A204.1 (cell line): ENCODE measurements around the gene GRK6.
"Not testable (repeated sequence)": the region's sequence is repeated elsewhere in the genome, so short reads cannot be mapped to it uniquely, and the experiment has no call there.

Experiments used
- FAIRE-seq: peaks from 2 replicates; lab custom pipeline; 2012; peaks lifted over from hg19 to GRCh38; lab: Jason Lieb, UNC

The GRK6 gene

DNA sequence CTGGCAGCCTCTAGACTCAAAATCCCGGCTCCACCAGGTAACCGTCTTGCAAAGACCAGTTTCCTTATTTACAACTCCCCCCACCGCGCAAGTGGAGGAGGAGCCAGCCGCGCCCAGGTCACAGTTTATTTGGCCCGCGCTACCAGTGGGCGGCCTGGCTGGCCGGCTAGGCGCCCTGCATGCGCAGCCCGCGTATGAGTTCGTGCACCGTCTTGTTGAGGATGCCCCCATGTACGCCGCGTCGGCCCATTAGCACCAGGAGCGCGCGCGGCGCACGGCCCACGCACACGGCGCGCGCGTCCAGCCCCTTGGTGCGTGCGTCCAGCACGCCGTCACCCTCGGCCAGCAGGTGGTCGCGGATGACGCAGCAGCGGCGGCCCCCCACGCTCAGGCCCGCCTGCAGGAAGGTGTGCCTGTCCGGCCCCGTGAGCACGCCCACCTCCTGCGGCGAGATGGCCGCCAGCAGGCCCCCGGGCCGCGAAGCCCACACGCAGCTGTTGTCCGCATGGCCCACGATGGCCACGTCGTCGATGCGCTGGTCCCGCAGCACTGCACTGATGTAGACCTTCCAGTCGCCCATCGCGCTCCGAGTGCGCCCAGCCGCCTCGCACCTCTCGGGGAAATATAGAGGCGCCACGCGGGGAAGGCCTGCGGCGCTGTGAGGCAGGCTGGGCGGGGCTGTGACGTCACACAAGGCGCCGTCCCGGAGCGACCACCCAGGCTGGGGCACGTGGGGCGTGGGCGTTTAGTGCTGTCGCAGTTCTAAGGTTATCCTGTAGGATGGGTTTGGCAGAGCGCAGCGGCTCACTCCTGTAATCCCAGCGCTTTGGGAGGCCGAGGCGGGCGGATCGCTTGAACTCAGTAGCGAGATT is 26.2 kb upstream of the GRK6 start, which contains the start of gene PFN3:
TSS of gene PFN3 (minus strand) at position 665 of the 872 bp plus-strand sequence. CDS start at position 580, 85 bp downstream.
- no peak for FAIRE-seq

DNA sequence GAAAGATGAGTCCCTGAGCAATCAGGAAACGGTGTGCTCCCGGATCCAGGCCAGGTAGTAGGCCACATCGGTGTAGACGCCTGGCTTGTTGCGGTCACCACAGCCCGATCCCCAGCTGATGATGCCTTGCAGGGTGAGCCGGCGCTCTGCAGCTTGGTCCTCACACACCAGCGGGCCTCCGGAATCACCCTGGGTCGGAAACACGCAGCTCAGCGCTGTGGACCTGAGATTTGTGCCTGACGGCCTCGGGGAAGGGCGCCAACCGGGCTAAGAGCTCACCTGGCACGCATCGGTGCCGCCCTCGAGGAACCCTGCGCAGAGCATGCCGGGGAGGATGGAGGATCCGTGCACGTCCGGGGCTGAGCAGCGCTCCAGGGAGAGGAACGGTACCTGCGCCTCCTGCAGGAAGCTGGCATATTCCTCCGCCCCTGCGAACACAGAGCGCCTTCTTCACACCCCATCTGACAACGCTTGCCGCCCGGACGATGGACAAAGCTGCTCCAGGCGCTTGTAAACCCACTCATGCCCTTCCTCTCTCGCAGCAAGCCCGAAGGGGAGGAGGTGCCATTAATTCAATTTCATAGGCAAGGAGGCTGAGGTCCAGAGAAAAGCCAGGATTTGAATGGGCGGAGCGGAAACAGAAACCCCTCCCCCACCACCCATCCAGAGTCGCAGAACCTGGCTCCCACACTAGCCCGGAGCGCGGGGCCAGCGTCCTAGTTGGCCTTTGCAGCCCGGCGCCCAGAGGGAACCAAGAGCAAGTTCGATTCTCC is 24.0 kb upstream of the GRK6 start:
- no peak for FAIRE-seq

DNA sequence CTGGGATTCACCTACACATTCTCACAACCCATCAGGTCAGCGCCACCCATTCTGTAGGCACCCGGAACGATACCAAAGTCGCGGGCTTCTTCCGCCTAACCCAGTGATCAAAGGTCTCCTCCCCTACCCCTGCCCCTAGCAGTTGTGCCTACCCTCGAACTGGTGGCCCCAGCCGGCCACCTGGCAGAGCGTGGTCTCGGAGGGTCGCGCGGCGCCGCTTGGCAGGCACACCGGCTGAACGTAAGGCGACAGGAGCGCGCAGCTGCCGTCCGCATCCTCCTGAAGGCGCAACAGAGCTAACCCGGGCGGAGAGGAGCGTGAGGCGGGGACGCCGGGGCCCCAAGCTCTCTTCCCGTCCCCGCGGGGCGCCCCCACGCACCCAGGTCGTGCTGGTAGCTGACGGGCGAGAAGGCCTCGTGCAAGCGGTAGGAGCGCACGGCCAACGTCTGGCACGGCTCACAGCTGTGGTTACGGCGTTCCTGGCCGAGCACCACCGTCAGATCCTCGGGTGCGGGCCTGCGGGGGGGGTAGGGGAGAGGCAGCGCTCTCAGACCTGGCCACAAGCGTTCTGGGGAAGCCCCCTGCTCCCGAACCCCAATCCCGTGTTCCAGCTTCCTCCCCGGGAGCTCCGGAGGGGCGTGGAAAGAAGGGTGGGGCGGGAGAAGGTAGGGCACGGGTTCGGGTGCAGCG is 23.2 kb upstream of the GRK6 start:
- no peak for FAIRE-seq

GRCh38 chr5:177403792-177404640 is 22.5 kb upstream of the GRK6 start:
- no peak for FAIRE-seq

GRCh38 chr5:177404641-177405179 is 21.8 kb upstream of the GRK6 start:
- FAIRE-seq = no peak

DNA sequence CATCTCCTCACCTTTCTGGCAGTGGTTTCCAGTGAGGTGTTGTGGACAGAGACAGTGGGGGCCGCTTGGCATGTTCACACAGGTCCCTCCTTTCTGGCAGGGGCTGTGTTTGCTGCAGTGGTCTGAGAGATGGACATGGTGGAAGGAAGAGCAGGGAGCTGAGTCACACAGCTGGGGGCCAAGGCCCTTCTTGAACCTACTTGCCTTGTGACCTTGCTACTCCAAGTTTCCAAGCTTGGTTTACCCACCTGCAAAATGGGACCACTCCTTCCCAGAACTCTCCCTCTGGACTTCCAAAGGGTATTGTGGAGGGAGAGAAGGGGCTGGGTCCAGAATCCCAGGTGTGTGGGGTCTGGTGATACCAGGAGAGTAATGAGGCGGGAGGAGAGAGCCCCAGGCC is 21.2 kb upstream of the GRK6 start:
- FAIRE-seq = no peak

DNA sequence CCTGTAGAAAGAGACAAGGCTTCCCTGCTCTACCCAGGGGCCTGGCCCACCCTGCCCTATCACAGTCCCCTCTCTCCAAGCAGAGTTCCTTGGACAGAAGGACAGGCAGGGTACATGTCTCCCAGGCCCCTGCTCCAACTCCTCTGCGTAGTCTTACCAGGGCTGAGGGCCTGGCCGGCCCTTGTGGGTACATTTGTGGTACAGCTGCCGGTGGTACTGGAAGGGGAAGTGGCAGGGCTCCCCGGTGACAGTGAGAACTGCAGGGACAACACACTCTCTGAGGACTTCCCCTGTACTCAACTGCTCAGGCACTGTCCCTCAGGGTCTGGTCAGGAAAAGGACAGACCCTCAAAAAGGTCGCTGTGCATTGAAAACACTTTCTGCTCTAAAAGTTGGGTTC is 20.7 kb upstream of the GRK6 start:
- no peak for FAIRE-seq

DNA sequence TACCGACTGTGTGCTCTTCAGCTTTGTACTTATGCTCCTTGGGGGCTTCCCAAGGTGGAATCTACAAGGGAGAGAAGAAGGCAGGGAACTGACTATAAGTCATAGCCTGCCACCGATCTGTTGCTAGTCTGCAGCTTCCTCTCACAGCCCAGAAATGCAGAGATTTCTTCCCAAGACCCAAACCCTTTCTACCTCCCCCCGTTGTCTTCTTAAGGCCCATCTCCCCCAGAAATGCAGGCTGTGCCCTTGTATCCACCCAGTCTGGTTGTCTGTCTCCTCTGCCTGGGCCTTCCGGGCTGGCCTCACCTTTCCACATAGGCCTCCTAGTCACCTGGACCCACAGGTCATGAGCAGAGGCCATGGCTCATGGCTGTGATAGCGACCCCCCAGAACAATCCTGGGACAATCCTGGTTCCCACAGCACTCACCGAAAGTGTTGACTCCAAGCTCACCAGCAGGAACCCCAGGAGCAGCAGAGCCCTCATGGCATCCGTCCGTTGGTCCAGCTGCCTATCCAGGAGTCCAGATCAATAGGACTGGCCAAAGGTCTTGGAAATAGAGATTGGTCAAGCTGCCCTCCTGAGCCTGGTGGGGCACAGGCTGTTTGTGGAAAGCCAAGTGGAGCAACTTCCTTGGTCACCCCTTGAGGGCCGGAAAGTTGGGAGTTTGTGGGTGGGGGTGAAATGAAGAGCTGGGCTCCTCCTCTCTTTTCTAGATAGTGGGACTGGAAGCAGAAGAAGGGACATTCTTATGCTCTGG is 17.3 kb upstream of the GRK6 start, which contains the start of gene F12:
TSS of gene F12 (minus strand) at position 522 of the 759 bp plus-strand sequence. CDS start at position 485, 37 bp downstream.
- FAIRE-seq = no peak

DNA sequence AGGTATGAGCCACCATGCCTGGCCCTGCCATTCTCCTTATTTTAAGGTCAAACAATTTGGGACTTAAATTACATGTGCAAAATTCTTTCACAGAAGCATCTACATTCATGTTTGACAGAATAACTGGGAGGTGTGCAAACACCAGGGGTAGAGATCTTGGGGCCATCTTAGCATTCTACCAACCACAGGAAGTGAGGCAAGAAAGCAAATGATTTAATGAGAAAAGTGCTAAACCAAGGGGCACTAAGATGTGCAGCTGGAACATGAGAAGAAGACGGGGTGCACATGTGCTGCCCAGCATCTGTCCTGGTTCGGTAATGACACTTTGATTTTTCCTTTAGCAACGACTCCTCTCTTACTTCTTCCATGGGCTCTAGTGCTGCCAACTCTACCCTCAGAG is 15.9 kb upstream of the GRK6 start:
- FAIRE-seq = no peak

GRCh38 chr5:177412603-177413233 is 13.8 kb upstream of the GRK6 start:
- FAIRE-seq = no peak

DNA sequence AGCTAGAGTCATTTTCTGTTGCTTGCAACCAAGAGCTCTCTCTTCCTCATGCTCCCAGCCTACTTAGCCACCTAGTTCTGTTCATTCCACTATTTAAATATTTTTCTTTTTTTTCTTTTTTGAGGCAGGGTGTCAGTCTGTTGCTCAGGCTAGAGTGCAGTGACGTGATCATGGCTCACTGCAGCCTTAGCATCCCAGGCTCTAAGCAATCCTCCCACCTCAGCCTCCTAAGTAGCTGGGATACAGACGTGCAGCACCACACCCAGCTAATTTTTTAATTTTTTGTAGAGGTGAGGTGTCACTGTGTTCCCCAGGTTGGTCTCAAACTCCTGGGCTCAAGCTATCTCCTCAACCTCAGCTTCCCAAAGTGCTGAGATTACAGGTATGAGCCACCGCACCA is 12.0 kb upstream of the GRK6 start:
- no peak for FAIRE-seq

GRCh38 chr5:177417081-177417480 is 9.4 kb upstream of the GRK6 start:
- FAIRE-seq = not testable (repeated sequence)

GRCh38 chr5:177419046-177419445 is 7.4 kb upstream of the GRK6 start:
- FAIRE-seq = no peak

- not testable (repeated sequence) for FAIRE-seq
These were observed 6.0 kb upstream of the GRK6 start for GRCh38 chr5:177420472-177420871.

DNA sequence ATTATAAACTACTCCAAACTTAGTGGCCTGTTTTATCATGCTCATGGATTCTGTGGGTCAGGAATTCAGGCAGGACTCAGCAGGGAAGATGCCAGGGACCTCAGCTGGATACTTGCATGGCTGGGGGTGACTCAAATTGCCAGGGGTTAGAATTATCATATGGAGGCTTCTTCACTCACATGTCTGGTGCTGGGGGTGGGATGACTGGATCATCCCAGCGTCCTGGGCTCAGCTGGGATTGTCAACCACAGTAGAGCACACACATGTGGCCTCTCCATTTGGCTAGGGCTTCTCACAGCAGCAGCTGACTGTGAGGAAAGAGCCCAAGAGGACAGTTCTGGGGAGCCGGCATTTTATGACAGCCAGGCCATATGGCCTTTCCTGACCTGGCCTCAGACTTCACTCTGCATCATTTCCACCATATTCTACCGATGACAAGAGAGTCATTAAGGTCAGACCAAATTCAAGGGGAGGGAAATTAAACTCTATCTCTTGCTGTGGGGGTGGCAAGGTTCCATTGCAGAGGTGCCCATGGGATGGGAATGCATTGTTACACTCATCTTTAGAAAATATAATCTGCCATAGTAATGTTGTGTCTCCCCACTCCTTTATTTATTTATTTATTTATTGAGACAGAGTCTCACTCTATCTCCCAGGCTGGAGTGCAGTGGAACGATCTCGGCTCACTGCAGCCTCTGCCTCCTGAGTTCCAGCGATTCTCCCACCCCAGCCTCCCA is 5.2 kb upstream of the GRK6 start:
- FAIRE-seq = no peak

GRCh38 chr5:177423671-177424070 is 2.8 kb upstream of the GRK6 start:
- no peak for FAIRE-seq

DNA sequence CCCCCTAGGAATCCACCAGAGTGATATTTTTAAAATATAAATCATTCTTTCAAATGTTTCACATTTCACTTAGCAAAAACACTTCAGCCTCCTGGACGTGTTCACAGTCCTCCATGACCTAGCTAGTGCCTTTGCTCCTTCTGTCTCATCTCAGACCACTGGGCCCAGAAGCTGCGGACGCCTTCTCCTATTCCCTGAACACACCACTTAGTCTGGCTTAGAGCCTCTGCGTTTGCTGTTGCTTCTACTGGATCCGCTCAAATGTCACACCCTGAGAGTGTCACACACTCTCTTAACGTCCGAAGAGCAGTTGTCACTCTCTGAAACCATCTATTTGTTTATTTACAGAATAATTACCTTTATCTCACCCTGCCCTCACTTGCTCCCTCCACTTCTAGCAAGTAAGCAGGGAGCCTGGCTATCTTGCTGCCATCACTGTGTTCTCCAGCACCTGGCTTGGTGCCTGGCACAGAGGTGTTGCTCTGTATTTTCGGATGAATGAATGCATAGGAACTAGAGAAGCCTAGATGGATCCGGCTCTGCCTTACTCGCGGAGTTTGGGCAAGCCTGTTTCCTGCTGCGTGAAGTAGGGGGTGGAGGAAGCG is 1.2 kb upstream of the GRK6 start:
- no peak for FAIRE-seq

- peak; percentile 99 for FAIRE-seq
These were observed 493 bp upstream of the GRK6 start for GRCh38 chr5:177425801-177426565.
